WERI-Rb-1 (cell line): Measurements from ENCODE around the gene RPL19.

ENCODE experiments used
- DNase-seq: peaks from one replicate; pipeline ENCODE4 v3.0.0-alpha.2; 2020
- H3K27ac ChIP-seq: fragments of 250-450 bp; sonication (Bioruptor Pico); 2 replicates; pipeline ENCODE4 v1.5.1; 2020; ENCODE audit warnings: mild to moderate bottlenecking, moderate library complexity
- H3K27me3 ChIP-seq: fragments of 250-450 bp; sonication (Bioruptor Pico); 2 replicates; pipeline ENCODE4 v1.5.1; 2021; ENCODE audit warnings: mild to moderate bottlenecking, low read depth, moderate library complexity; ENCODE audit not compliant: insufficient read depth, severe bottlenecking
- H3K36me3 ChIP-seq: fragments of 250-450 bp; sonication (Bioruptor Pico); 2 replicates; pipeline ENCODE4 v1.5.1; 2020; ENCODE audit warnings: mild to moderate bottlenecking, moderate library complexity
- H3K4me3 ChIP-seq: 2 replicates; pipeline ENCODE4 v1.5.1; 2011; ENCODE audit warnings: low read depth, mild to moderate bottlenecking, control low read depth, low read length
- H3K9me3 ChIP-seq: fragments of 250-450 bp; sonication (Bioruptor Pico); 2 replicates; pipeline ENCODE4 v1.5.1; 2021; ENCODE audit warnings: mild to moderate bottlenecking, moderate library complexity; ENCODE audit not compliant: severe bottlenecking
- CTCF ChIP-seq: IDR thresholded peaks from 2 replicates; pipeline ENCODE4 v1.5.1; 2011; ENCODE audit warnings: low read depth, mild to moderate bottlenecking, control low read depth, inconsistent platforms, low read length

Gene RPL19

GRCh38 chr17:39236981-39237441, 36.9 kb downstream of the RPL19 start:
- H3K27me3 ChIP-seq: no peaks in the 10 kb centered on the region
- DNase-seq: no peak
- H3K36me3 ChIP-seq: no peaks in the 10 kb centered on the region
- H3K9me3 ChIP-seq: no peaks in the 10 kb centered on the region
- no peak overlapping the region for H3K27ac ChIP-seq
- no peak for TF ChIP-seq CTCF
- no peak overlapping the region for H3K4me3 ChIP-seq

GRCh38 chr17:39237586-39237985, 37.5 kb downstream of the RPL19 start:
- Histone ChIP-seq H3K36me3 (no peaks in the 10 kb centered on the region), H3K27me3 (no peaks in the 10 kb centered on the region), H3K9me3 (no peaks in the 10 kb centered on the region), H3K27ac (no peak overlapping the region), H3K4me3 (no peak overlapping the region)
- no peak for TF ChIP-seq CTCF
- no peak for DNase-seq

DNA sequence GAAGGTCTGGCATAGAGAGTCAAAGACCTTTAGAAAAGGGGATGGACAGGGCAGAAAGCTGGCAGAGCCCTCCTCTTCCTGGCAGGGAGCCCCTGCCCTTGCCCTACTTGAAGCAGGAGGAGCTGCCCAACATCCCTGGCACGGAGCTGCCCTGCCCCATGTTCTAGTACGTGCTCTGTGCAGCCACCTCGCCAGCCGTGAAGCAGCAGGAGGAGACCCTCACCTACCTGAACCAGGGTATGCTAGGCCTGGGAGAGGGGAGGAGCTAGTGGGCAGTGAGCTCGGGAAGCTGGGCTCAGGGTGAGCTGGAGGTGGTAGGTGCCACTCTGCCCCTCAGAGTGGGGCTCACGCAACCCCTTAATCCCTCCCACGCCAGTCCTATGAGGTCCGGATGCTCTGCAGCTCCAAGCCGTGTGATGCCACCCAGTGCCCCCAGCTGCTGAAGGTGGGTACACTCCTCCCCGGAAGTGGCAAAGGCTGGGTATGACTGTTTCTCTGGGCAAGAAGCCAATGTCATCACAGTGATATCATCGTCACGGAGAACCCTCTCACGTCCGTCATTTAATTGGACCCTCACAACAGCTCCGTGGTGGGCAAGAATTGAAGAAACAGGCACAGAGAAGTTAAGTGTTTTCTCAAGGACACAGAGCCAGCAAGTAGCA, 38.4 kb downstream of the RPL19 start:
- Histone ChIP-seq H3K27ac (no peak overlapping the region), H3K27me3 (no peaks in the 10 kb centered on the region), H3K4me3 (no peak overlapping the region), H3K36me3 (no peaks in the 10 kb centered on the region), H3K9me3 (no peaks in the 10 kb centered on the region)
- no peak for TF ChIP-seq CTCF
- DNase-seq: no peak

- DNase-seq: peak; percentile 81
- Histone ChIP-seq H3K27ac (no peak overlapping the region), H3K9me3 (no peaks in the 10 kb centered on the region), H3K4me3 (no peak overlapping the region), H3K36me3 (no peaks in the 10 kb centered on the region), H3K27me3 (no peaks in the 10 kb centered on the region)
- peak; percentile 95 for TF ChIP-seq CTCF
These were observed 39.7 kb downstream of the RPL19 start for GRCh38 chr17:39239640-39240314.

- Histone ChIP-seq H3K36me3 (no peaks in the 10 kb centered on the region), H3K4me3 (no peak overlapping the region), H3K9me3 (no peaks in the 10 kb centered on the region), H3K27me3 (no peaks in the 10 kb centered on the region), H3K27ac (no peak overlapping the region)
- no peak for TF ChIP-seq CTCF
- no peak for DNase-seq
These were observed 40.5 kb downstream of the RPL19 start for GRCh38 chr17:39240631-39241030.
